Endothelial cell of umbilical vein (primary cell): Measurements from ENCODE around the gene TXNRD1. TPM values are rescaled to one million over a fixed set of nuclear protein-coding genes. Genes with fewer than 3 reads are reported as not detected.

ENCODE experiments used
- BruUV-seq: library from RNA; stranded (reverse); fragments of 400-500 nt; replicated peaks from 2 replicates; lab custom pipeline; 2021; lab: Mats Ljungman, UMichigan
- CTCF ChIA-PET: fragments of 300-600, 350-600 bp; sonication (Branson Sonifier 250); formaldehyde crosslinking; loops from one replicate; lab custom pipeline; 2021; ENCODE audit warnings: antibody characterized with exemption, inconsistent platforms; lab: Charles Lee
- POLR2A ChIA-PET: fragments of 300-600, 350-600 bp; sonication (Branson Sonifier 250); formaldehyde crosslinking; loops from one replicate; lab custom pipeline; 2021; ENCODE audit warnings: antibody characterized with exemption, inconsistent platforms; lab: Charles Lee
- DNase-seq: peaks from one replicate; pipeline ENCODE4 v3.0.0-alpha.2; 2011; ENCODE audit warnings: low read depth, low spot score
- FAIRE-seq: peaks from 2 replicates; lab custom pipeline; 2011; peaks lifted over from hg19 to GRCh38; lab: Jason Lieb, UNC
- H2AFZ ChIP-seq: 2 replicates; pipeline ENCODE4 v1.6.0; 2012; ENCODE audit warnings: low read depth, low read length, control low read depth, inconsistent platforms
- H3K27ac ChIP-seq: 2 replicates; pipeline ENCODE4 v1.5.1; 2011; ENCODE audit warnings: low read depth, mild to moderate bottlenecking, control low read depth, low read length, moderate library complexity; ENCODE audit not compliant: insufficient read depth
- H3K27me3 ChIP-seq, 2 experiments: 2 replicates each; pipeline versions ENCODE4 v1.6.0 to v1.6.1; 2011; ENCODE audit warnings: low read length in 2 of 2, mixed read lengths in 1 of 2; ENCODE audit not compliant: control insufficient read depth in 2 of 2, insufficient read depth in 2 of 2
- H3K36me3 ChIP-seq, 2 experiments: 2 replicates in 1 of 2; 3 replicates in 1 of 2; pipeline ENCODE4 v1.5.1; 2011; ENCODE audit warnings: low read length in 2 of 2, mild to moderate bottlenecking in 1 of 2, moderate library complexity in 1 of 2; ENCODE audit not compliant: control insufficient read depth in 2 of 2, insufficient read depth in 2 of 2; ENCODE audit errors: extremely low read depth in 1 of 2
- H3K4me1 ChIP-seq: 3 replicates; pipeline ENCODE4 v1.5.1; 2011; ENCODE audit warnings: mild to moderate bottlenecking, low read length; ENCODE audit not compliant: control insufficient read depth, insufficient read depth; ENCODE audit errors: extremely low read depth
- H3K4me2 ChIP-seq: 2 replicates; pipeline ENCODE4 v1.6.1; 2011; ENCODE audit warnings: low read length, control low read depth, mixed read lengths; ENCODE audit not compliant: insufficient read depth
- H3K4me3 ChIP-seq, 3 experiments: fragments of 200-600 bp in 1 of 3; sonication (generic), shearing (Covaris generic) in 1 of 3; replicated peaks in 1 of 3; 2 replicates each; pipeline ENCODE4 v1.5.1; 2011 to 2016; ENCODE audit warnings: control low read depth in 3 of 3, low read length in 3 of 3, mild to moderate bottlenecking in 2 of 3, inconsistent platforms in 1 of 3, low read depth in 1 of 3, moderate library complexity in 1 of 3; ENCODE audit not compliant: insufficient read depth in 1 of 3
- H3K79me2 ChIP-seq: 2 replicates; pipeline ENCODE4 v1.6.0; 2012; ENCODE audit warnings: low read length, inconsistent platforms; ENCODE audit not compliant: control insufficient read depth, insufficient read depth
- H3K9ac ChIP-seq: replicated peaks from 2 replicates; pipeline ENCODE3; 2011; ENCODE audit warnings: low read length, control low read depth; ENCODE audit not compliant: insufficient read depth; ENCODE audit errors: extremely low read depth
- H3K9me1 ChIP-seq: replicated peaks from 3 replicates; pipeline ENCODE4 v1.6.0; 2011; ENCODE audit warnings: mild to moderate bottlenecking, low read length; ENCODE audit not compliant: control insufficient read depth, insufficient read depth; ENCODE audit errors: extremely low read depth
- H3K9me3 ChIP-seq: replicated peaks from 2 replicates; pipeline ENCODE4 v1.5.1; 2012; ENCODE audit warnings: low read length, inconsistent platforms; ENCODE audit not compliant: control insufficient read depth, insufficient read depth
- H4K20me1 ChIP-seq: replicated peaks from 2 replicates; pipeline ENCODE3; 2011; ENCODE audit warnings: mild to moderate bottlenecking, low read length; ENCODE audit not compliant: control insufficient read depth, insufficient read depth; ENCODE audit errors: extremely low read depth
- EZH2 ChIP-seq: IDR thresholded peaks from 2 replicates; pipeline ENCODE4 v1.6.1; 2012; ENCODE audit warnings: borderline replicate concordance, low read depth, mild to moderate bottlenecking, moderate library complexity, low read length, inconsistent platforms; ENCODE audit not compliant: severe bottlenecking
- FOS ChIP-seq: IDR thresholded peaks from 2 replicates; pipeline ENCODE4 v1.6.1; 2011; ENCODE audit warnings: mild to moderate bottlenecking, low read length, moderate library complexity, borderline replicate concordance; ENCODE audit not compliant: insufficient read depth
- GATA2 ChIP-seq: IDR thresholded peaks from 2 replicates; pipeline ENCODE4 v1.7.0; 2011; ENCODE audit warnings: low read depth, mild to moderate bottlenecking, moderate library complexity, mixed read lengths, low read length; ENCODE audit not compliant: insufficient read length, insufficient read depth
- JUN ChIP-seq: IDR thresholded peaks from 2 replicates; pipeline ENCODE4 v1.6.1; 2011; ENCODE audit warnings: borderline replicate concordance, low read depth; ENCODE audit not compliant: insufficient read length, insufficient read depth
- MYC ChIP-seq: IDR thresholded peaks from one replicate; pipeline ENCODE4 v1.6.1; 2011; ENCODE audit warnings: mild to moderate bottlenecking, low read depth, low read length
- POLR2A ChIP-seq: IDR thresholded peaks from 2 replicates; pipeline ENCODE4 v1.6.1; 2012; ENCODE audit warnings: low read depth, mild to moderate bottlenecking, control low read depth, low read length
- POLR2AphosphoS5 ChIP-seq: IDR thresholded peaks from 2 replicates; pipeline ENCODE4 v1.6.1; 2012; ENCODE audit warnings: low read depth, mild to moderate bottlenecking, control low read depth, low read length, moderate library complexity; ENCODE audit not compliant: insufficient read depth
- dilution Hi-C: fragments of 300-500 bp; cut with MboI; formaldehyde crosslinking; loops from one replicate; pipeline ENCODE4 v1.15.0; 2019; ENCODE audit warnings: low sequenced_read_pairs; ENCODE audit not compliant: extremely low pct_ligation_motif_present
- intact Hi-C: fragments of 100-400 bp; cut with micrococcal nuclease; formaldehyde crosslinking; loops from one replicate; pipeline ENCODE4 v1.10.0; 2022
- polyA plus RNA-seq, 4 experiments: library from polyadenylated mRNA; depleted of rRNA in 3 of 4; stranded (reverse) in 3 of 4; unstranded in 1 of 4; fragments of >200 nt; gene quantifications; 2 replicates each; pipeline versions ENCODE4 v1.2.1 to v1.2.3, GENCODE V29; 2011 to 2012; ENCODE audit warnings: missing spikeins in 1 of 4
- total RNA-seq: library from RNA; stranded (reverse); gene quantifications from 2 replicates; pipeline ENCODE4 v1.2.3, GENCODE V29; 2021
- TF ChIP-seq, protein P1 (sequence below): IDR thresholded peaks from 2 replicates; pipeline ENCODE4 v1.6.1; 2011; ENCODE audit not compliant: insufficient read depth, insufficient read length
- TF ChIP-seq, protein P2 (sequence below), 2 donors: IDR thresholded peaks; 1 replicate in 1 of 2; 2 replicates in 1 of 2; pipeline ENCODE4 v1.5.1; 2011; ENCODE audit warnings: low read length in 2 of 2, mild to moderate bottlenecking in 2 of 2, moderate library complexity in 2 of 2, control low read depth in 1 of 2, inconsistent platforms in 1 of 2, low read depth in 1 of 2; ENCODE audit not compliant: insufficient read depth in 1 of 2; ENCODE audit errors: extremely low read depth in 1 of 2

The TXNRD1 gene
- total and polyA plus RNA-seq, 2 donors (not counting 3 experiments of a cell fraction or from before 2014, with no cell fraction given) = 309 to 566 TPM

DNA sequence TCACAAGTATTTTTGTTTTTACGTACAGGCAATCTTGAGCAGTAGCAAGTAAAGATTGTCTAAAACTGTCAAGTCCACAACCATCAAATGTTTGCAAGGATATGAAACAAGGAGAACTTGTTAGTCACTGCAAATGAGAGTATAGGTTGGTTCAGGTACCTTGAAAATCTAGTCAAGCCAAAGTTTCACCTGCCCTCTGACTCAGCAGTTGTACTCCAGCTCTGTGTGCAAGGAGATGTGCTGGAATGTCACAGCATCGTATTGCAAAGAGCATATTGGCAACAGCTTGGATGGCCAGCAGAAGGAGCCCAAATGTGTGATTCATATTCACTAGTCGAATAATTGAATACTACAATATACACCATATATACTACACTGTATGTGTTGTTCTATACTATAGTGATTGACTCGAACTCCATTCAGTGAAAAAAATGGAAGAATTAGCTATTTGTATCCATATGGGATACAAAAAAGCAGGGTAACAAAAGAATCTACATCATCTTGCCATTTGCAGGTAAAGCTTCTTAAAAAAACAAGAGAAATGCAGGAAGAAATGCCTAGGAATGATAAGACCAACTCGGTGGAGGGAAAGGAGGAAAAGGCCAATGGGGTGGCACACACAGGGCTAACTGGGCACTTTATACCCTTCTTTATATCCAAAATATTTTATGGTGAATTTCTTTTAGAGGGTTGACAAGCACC, 131.9 kb downstream of the TXNRD1 start:
- peaks cover 5% of the 10 kb centered on the region for H4K20me1 ChIP-seq
- no peaks in the 10 kb centered on the region for H3K9me3 ChIP-seq
- TF ChIP-seq, protein P1, sequence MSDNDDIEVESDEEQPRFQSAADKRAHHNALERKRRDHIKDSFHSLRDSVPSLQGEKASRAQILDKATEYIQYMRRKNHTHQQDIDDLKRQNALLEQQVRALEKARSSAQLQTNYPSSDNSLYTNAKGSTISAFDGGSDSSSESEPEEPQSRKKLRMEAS = no peak
- TF ChIP-seq JUN (no peak), EZH2 (no peak), FOS (no peak), POLR2A (no peak), POLR2AphosphoS5 (no peak), MYC (no peak), GATA2 (no peak)
- TF ChIP-seq, protein P2, sequence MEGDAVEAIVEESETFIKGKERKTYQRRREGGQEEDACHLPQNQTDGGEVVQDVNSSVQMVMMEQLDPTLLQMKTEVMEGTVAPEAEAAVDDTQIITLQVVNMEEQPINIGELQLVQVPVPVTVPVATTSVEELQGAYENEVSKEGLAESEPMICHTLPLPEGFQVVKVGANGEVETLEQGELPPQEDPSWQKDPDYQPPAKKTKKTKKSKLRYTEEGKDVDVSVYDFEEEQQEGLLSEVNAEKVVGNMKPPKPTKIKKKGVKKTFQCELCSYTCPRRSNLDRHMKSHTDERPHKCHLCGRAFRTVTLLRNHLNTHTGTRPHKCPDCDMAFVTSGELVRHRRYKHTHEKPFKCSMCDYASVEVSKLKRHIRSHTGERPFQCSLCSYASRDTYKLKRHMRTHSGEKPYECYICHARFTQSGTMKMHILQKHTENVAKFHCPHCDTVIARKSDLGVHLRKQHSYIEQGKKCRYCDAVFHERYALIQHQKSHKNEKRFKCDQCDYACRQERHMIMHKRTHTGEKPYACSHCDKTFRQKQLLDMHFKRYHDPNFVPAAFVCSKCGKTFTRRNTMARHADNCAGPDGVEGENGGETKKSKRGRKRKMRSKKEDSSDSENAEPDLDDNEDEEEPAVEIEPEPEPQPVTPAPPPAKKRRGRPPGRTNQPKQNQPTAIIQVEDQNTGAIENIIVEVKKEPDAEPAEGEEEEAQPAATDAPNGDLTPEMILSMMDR (IDR thresholded peaks at IDR 0.05; ENCODE audit: extremely low read depth in 1 of 2, insufficient read depth in 1 of 2, low read depth in 1 of 2, low read length in 2 of 2) = no peak
- no peak overlapping the region for H3K4me3 ChIP-seq
- no peak overlapping the region for H3K27ac ChIP-seq
- intact Hi-C loops = no loop called here
- no peak for FAIRE-seq
- H3K9me1 ChIP-seq = no peaks in the 10 kb centered on the region
- dilution Hi-C loops = no loop called here
- BruUV-seq = no TSS peak
- ChIA-PET POLR2A (no interaction called here), CTCF (interaction anchor here (1.3 kb wide), 1 partner anchor 8 kb away, joined by 3 read pairs; no protein-coding TSS in a partner anchor)
- H3K27me3 ChIP-seq = no peaks in the 10 kb centered on the region
- H3K4me1 ChIP-seq = no peaks in the 10 kb centered on the region
- no peak for DNase-seq
- H3K4me2 ChIP-seq = no peak overlapping the region
- H3K79me2 ChIP-seq = peaks cover 52% of the 10 kb centered on the region
- no peak overlapping the region for H2AFZ ChIP-seq
- H3K9ac ChIP-seq = no peak overlapping the region
- peaks cover 31 to 52% of the 10 kb centered on the region in 2 experiments for H3K36me3 ChIP-seq
